ENCODE measurements around the gene ACSS3.
A peak's percentile ranks its signal among the peaks of the same experiment; 100 is the strongest.

GRCh38 chr12:81257947-81258551, 180.2 kb downstream of the ACSS3 start:
- peak; percentile 26 for TF ChIP-seq CTCF (IDR thresholded peaks at IDR 0.05; ENCODE audit: low read depth, low read length, missing input control)
- TF ChIP-seq JUND (IDR thresholded peaks at IDR 0.05) = no peak
- TF ChIP-seq GABPA (IDR thresholded peaks at IDR 0.05 in 1 of 2, conservative IDR thresholded peaks at IDR 0.05 in 1 of 2) = no peak
- TF ChIP-seq SP1 (IDR thresholded peaks at IDR 0.05) = no peak
- no peak for TF ChIP-seq REST (IDR thresholded peaks at IDR 0.05)
- TF ChIP-seq, protein P1, sequence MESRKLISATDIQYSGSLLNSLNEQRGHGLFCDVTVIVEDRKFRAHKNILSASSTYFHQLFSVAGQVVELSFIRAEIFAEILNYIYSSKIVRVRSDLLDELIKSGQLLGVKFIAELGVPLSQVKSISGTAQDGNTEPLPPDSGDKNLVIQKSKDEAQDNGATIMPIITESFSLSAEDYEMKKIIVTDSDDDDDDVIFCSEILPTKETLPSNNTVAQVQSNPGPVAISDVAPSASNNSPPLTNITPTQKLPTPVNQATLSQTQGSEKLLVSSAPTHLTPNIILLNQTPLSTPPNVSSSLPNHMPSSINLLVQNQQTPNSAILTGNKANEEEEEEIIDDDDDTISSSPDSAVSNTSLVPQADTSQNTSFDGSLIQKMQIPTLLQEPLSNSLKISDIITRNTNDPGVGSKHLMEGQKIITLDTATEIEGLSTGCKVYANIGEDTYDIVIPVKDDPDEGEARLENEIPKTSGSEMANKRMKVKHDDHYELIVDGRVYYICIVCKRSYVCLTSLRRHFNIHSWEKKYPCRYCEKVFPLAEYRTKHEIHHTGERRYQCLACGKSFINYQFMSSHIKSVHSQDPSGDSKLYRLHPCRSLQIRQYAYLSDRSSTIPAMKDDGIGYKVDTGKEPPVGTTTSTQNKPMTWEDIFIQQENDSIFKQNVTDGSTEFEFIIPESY (IDR thresholded peaks at IDR 0.05) = no peak
- TF ChIP-seq, protein P2, sequence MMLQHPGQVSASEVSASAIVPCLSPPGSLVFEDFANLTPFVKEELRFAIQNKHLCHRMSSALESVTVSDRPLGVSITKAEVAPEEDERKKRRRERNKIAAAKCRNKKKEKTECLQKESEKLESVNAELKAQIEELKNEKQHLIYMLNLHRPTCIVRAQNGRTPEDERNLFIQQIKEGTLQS (IDR thresholded peaks at IDR 0.05) = no peak

Data from liver (tissue), 3 donors.